K562 (cell line): ENCODE measurements around the gene EOLA1. TPM values are rescaled to one million over a fixed set of nuclear protein-coding genes. Genes with fewer than 3 reads are reported as not detected.
A peak's percentile ranks its signal among the peaks of the same experiment; 100 is the strongest.

ENCODE experiments used
- ATAC-seq: fragments of 200-7000 bp; cut with Tn5 transposase; 3 replicates; pipeline ENCODE4 v1.9.1; 2020; ENCODE audit warnings: moderate library complexity
- BruUV-seq: library from RNA; stranded (reverse); fragments of 400-500 nt; replicated peaks from 2 replicates; lab custom pipeline; 2021; lab: Mats Ljungman, UMichigan
- CTCF ChIA-PET: fragments of 300-600 bp; formaldehyde crosslinking; extraction: SDS; loops from one replicate; lab custom pipeline; 2021; ENCODE audit warnings: low intra/inter-chr PET ratio; lab: Yijun Ruan, JAX
- POLR2A ChIA-PET: fragments of 300-600, 350-650 bp; sonication (Branson Sonifier 250); formaldehyde crosslinking; extraction: SDS; loops from one replicate; lab custom pipeline; 2021; ENCODE audit warnings: antibody characterized with exemption, inconsistent platforms; lab: Yijun Ruan, JAX
- DNase-seq, 4 experiments: peaks; one replicate each; pipeline versions ENCODE4 v3.0.0 to v3.0.0-alpha.2; 2011 to 2018; ENCODE audit warnings: low spot score in 3 of 4, mixed read lengths in 3 of 4; ENCODE audit errors: extremely low read depth in 1 of 4
- FAIRE-seq: peaks from 2 replicates; lab custom pipeline; 2011; peaks lifted over from hg19 to GRCh38; lab: Jason Lieb, UNC
- H2AFZ ChIP-seq: 2 replicates; pipeline ENCODE4 v1.6.0; 2011; ENCODE audit warnings: low read depth, low read length, control low read depth, inconsistent platforms
- H3K27ac ChIP-seq: fragments of 200-600 bp; 3 replicates; pipeline ENCODE4 v1.8.0; 2011; ENCODE audit warnings: low read depth, mild to moderate bottlenecking, control low read depth, inconsistent platforms, low read length, moderate library complexity, mixed read lengths; ENCODE audit errors: extremely low read depth
- H3K27me3 ChIP-seq, 2 experiments: fragments of 300-600 bp in 1 of 2; 2 replicates in 1 of 2; 3 replicates in 1 of 2; pipeline versions ENCODE4 v1.6.0 to v1.8.0; 2011; ENCODE audit warnings: inconsistent platforms in 2 of 2, low read length in 2 of 2, mild to moderate bottlenecking in 1 of 2, mixed read lengths in 1 of 2, moderate library complexity in 1 of 2; ENCODE audit not compliant: control insufficient read depth in 2 of 2, insufficient read depth in 2 of 2
- H3K36me3 ChIP-seq: fragments of 300-600 bp; 3 replicates; pipeline ENCODE4 v1.8.0; 2011; ENCODE audit warnings: mild to moderate bottlenecking, low read length, inconsistent platforms; ENCODE audit not compliant: control insufficient read depth, insufficient read depth
- H3K4me1 ChIP-seq, 2 experiments: fragments of 200-600 bp in 1 of 2; replicated peaks in 1 of 2; 2 replicates in 1 of 2; 3 replicates in 1 of 2; pipeline versions ENCODE4 v1.5.1 to v1.8.0; 2011; ENCODE audit warnings: inconsistent platforms in 2 of 2, low read length in 2 of 2, mild to moderate bottlenecking in 1 of 2, mixed read lengths in 1 of 2, moderate library complexity in 1 of 2; ENCODE audit not compliant: control insufficient read depth in 2 of 2, insufficient read depth in 2 of 2
- H3K4me2 ChIP-seq: 2 replicates; pipeline ENCODE4 v1.6.1; 2011; ENCODE audit warnings: low read length, control low read depth, inconsistent platforms, mixed read lengths; ENCODE audit not compliant: insufficient read depth
- H3K4me3 ChIP-seq: fragments of 200-600 bp; sonication (generic), shearing (Covaris generic); 2 replicates; pipeline ENCODE4 v1.5.1; 2016; ENCODE audit warnings: control low read depth, inconsistent platforms
- H3K79me2 ChIP-seq: fragments of 200-600 bp; 3 replicates; pipeline ENCODE4 v1.8.0; 2011; ENCODE audit warnings: low read length, inconsistent platforms; ENCODE audit not compliant: control insufficient read depth, insufficient read depth
- H3K9ac ChIP-seq, 2 experiments: 2 replicates each; pipeline versions ENCODE4 v1.6.0 to v1.6.1; 2011; ENCODE audit warnings: low read depth in 2 of 2, low read length in 2 of 2, control low read depth in 1 of 2, inconsistent platforms in 1 of 2, mild to moderate bottlenecking in 1 of 2, mixed read lengths in 1 of 2; ENCODE audit not compliant: insufficient read depth in 1 of 2
- H3K9me1 ChIP-seq: one replicate; pipeline ENCODE4 v1.6.0; 2011; ENCODE audit warnings: inconsistent platforms, mild to moderate bottlenecking, low read length, moderate library complexity; ENCODE audit not compliant: control insufficient read depth, insufficient read depth
- H3K9me3 ChIP-seq: replicated peaks from 2 replicates; pipeline ENCODE4 v1.5.1; 2011; ENCODE audit warnings: low read depth, low read length, inconsistent platforms; ENCODE audit not compliant: control insufficient read depth, insufficient read depth
- H4K20me1 ChIP-seq: replicated peaks from 2 replicates; pipeline ENCODE4 v1.6.1; 2011; ENCODE audit warnings: low read length, inconsistent platforms, mixed read lengths; ENCODE audit not compliant: control insufficient read depth, insufficient read depth
- ARHGAP35 ChIP-seq: fragments of 450-650 bp; IDR thresholded peaks from 2 replicates; pipeline ENCODE4 v1.6.1; 2018; ENCODE audit not compliant: partially characterized antibody
- BRF2 ChIP-seq: IDR thresholded peaks from 3 replicates; pipeline ENCODE4 v1.6.1; 2011; ENCODE audit warnings: borderline replicate concordance, mild to moderate bottlenecking; ENCODE audit not compliant: insufficient read length, insufficient read depth
- E2F5 ChIP-seq: sonication (generic); formaldehyde crosslinking; IDR thresholded peaks from 2 replicates; pipeline ENCODE4 v1.8.0; 2022; ENCODE audit warnings: mild to moderate bottlenecking, missing genetic modification reagents
- ETS1 ChIP-seq: conservative IDR thresholded peaks from 2 replicates; pipeline ENCODE4 v1.6.1; 2011; ENCODE audit warnings: low read depth, mild to moderate bottlenecking, low read length; ENCODE audit not compliant: control insufficient read depth
- GABPB2 ChIP-seq: fragments of 250-450 bp; sonication (Bioruptor Pico); conservative IDR thresholded peaks from 2 replicates; pipeline ENCODE4 v1.5.1; 2021; ENCODE audit warnings: mild to moderate bottlenecking
- KHSRP ChIP-seq: fragments of 450-650 bp; IDR thresholded peaks from 2 replicates; pipeline ENCODE4 v1.6.1; 2017
- NFE2 ChIP-seq: IDR thresholded peaks from 2 replicates; pipeline ENCODE4 v1.6.1; 2014; ENCODE audit warnings: antibody characterized with exemption, low read depth
- SIRT6 ChIP-seq: IDR thresholded peaks from one replicate; pipeline ENCODE4 v1.6.1; 2012; ENCODE audit warnings: low read depth, mild to moderate bottlenecking, control low read depth, inconsistent platforms, low read length, moderate library complexity
- XRCC4 ChIP-seq: IDR thresholded peaks from one replicate; pipeline ENCODE4 v1.6.1; 2011; ENCODE audit not compliant: insufficient read depth, insufficient read length; ENCODE audit errors: extremely low read depth
- ZFP91 ChIP-seq: sonication (generic); formaldehyde crosslinking; IDR thresholded peaks from 2 replicates; pipeline ENCODE4 v1.8.0; 2022; ENCODE audit warnings: mild to moderate bottlenecking, missing genetic modification reagents
- ZKSCAN3 ChIP-seq: fragments of 250-450 bp; sonication (Bioruptor Pico); IDR thresholded peaks from 2 replicates; pipeline ENCODE4 v1.4.0; 2020
- ZNF143 ChIP-seq: sonication (generic); formaldehyde crosslinking; IDR thresholded peaks from 2 replicates; pipeline ENCODE4 v1.9.0; 2022; ENCODE audit warnings: mild to moderate bottlenecking, missing genetic modification reagents
- ZNF707 ChIP-seq: fragments of 250-450 bp; sonication (Bioruptor Pico); conservative IDR thresholded peaks from 2 replicates; pipeline ENCODE4 v1.8.0; 2022; ENCODE audit warnings: inconsistent platforms, mild to moderate bottlenecking, moderate library complexity
- WGBS: fragments of 100-300 bp; shearing (Covaris generic); methylation state at CpG from one replicate; pipeline ENCODE4 v1.1.6; 2016; ENCODE audit warnings: low coverage, mixed read lengths; ENCODE audit not compliant: insufficient coverage; ENCODE audit errors: missing lambda C conversion rate; 5-methylcytosine and 5-hydroxymethylcytosine counted together
- in situ Hi-C: fragments of 300-500 bp; cut with MboI; formaldehyde crosslinking; loops from 4 replicates; pipeline ENCODE4 v1.15.0; 2018; ENCODE audit warnings: inconsistent platforms, mixed read lengths
- intact Hi-C: fragments of 100-400 bp; cut with micrococcal nuclease; formaldehyde crosslinking; loops from 2 replicates; pipeline ENCODE4 v1.14.2; 2022
- polyA plus RNA-seq, 8 experiments: library from polyadenylated mRNA; depleted of rRNA in 4 of 8; stranded (reverse) in 5 of 8; unstranded in 3 of 8; fragments of >200 nt; fragmentation: Nextera tagmentation in 2 of 8; fragmentation: Illumina TruSeq in 1 of 8; extraction: Ambion mirVana in 2 of 8; extraction: Trizol in 1 of 8; gene quantifications; 2 replicates each; pipeline versions ENCODE4 v1.2.1 to v1.2.3, GENCODE V29; 2011 to 2014; ENCODE audit warnings: inconsistent platforms in 1 of 8, missing spikeins in 1 of 8
- total RNA-seq, 7 experiments: library from RNA; depleted of rRNA in 6 of 7; stranded (reverse); fragments of >200 nt in 6 of 7; fragmentation: Illumina TruSeq in 2 of 7; extraction: Trizol in 2 of 7; gene quantifications; 2 replicates each; pipeline versions ENCODE4 v1.2.1 to v1.2.3, GENCODE V29; 2011 to 2021; ENCODE audit warnings: low replicate concordance in 1 of 7

EOLA1 gene
- total and polyA plus RNA-seq, 9 of the 15 experiments (the other 6 are each of a cell fraction or from before 2014, with no cell fraction given) = 6.3 to 32.9 (median 18.2) TPM

- BruUV-seq = no TSS peak
- Histone ChIP-seq H3K36me3 (no peaks in the 10 kb centered on the region), H3K4me3 (no peak overlapping the region), H3K4me2 (no peak overlapping the region), H3K9me3 (no peaks in the 10 kb centered on the region), H3K27ac (no peak overlapping the region), H3K9me1 (peaks cover 4% of the 10 kb centered on the region), H3K27me3 (peaks cover 0 to 7% of the 10 kb centered on the region in 2 experiments; a peak in 3 of 5 replicates), H3K4me1 (peaks cover 3 to 28% of the 10 kb centered on the region in 2 experiments; a peak in 4 of 5 replicates), H3K9ac (peak overlapping the region in 1 of 2 experiments; percentile 55; a peak in 1 of 4 replicates), H4K20me1 (no peaks in the 10 kb centered on the region; the same call in 1 of the 2 replicates), H2AFZ (peak overlapping the region; percentile 29; the same call in 1 of the 2 replicates), H3K79me2 (no peaks in the 10 kb centered on the region)
- ChIA-PET CTCF (no interaction called here), POLR2A (interaction anchor here (0.8 to 1.0 kb wide), 2 partner anchors 9 to 104 kb away, joined by 3 to 4 read pairs; no protein-coding TSS in a partner anchor)
- DNase-seq = peak; percentile 58 to 76 (median 60)
- peak; percentile 87 for ATAC-seq
- in situ Hi-C loops = loop anchor here (10.0 to 25.0 kb wide), 2 partner anchors 62 to 125 kb away; partner anchors contain the start of gene TMEM185A
- intact Hi-C loops = loop anchor here (10.0 kb wide), 1 partner anchor 132 kb away; no protein-coding TSS in a partner anchor
- 40% methylated on average over 1 of the region's 4 CpGs for WGBS
- peak; percentile 88 for FAIRE-seq
- no peak for TF ChIP-seq E2F5 (CRISPR knock-in tag)
- no peak for TF ChIP-seq KHSRP
- no peak for TF ChIP-seq ZKSCAN3 (CRISPR knock-in tag)
- TF ChIP-seq ZNF143 = no peak
- TF ChIP-seq XRCC4 = no peak
- TF ChIP-seq GABPB2 (CRISPR knock-in tag) = no peak
- no peak for TF ChIP-seq ZNF707 (CRISPR knock-in tag)
- no peak for TF ChIP-seq SIRT6
- no peak for TF ChIP-seq NFE2
- TF ChIP-seq ZFP91 (CRISPR knock-in tag) = no peak
- no peak for TF ChIP-seq ARHGAP35
- no peak for TF ChIP-seq ETS1
- no peak for TF ChIP-seq BRF2
These were observed 28.5 kb upstream of the EOLA1 start for GRCh38 chrX:149512225-149512885.
